GM12873 (cell line): ENCODE results near the gene MGST2.

Source experiments
- TF ChIP-seq, protein P1 (sequence below): IDR thresholded peaks from 2 replicates; pipeline ENCODE4 v1.5.1; 2012; ENCODE audit warnings: low read depth, mild to moderate bottlenecking, moderate library complexity, low read length, control low read depth; ENCODE audit not compliant: insufficient read depth; ENCODE audit errors: missing control alignments

Gene MGST2

DNA sequence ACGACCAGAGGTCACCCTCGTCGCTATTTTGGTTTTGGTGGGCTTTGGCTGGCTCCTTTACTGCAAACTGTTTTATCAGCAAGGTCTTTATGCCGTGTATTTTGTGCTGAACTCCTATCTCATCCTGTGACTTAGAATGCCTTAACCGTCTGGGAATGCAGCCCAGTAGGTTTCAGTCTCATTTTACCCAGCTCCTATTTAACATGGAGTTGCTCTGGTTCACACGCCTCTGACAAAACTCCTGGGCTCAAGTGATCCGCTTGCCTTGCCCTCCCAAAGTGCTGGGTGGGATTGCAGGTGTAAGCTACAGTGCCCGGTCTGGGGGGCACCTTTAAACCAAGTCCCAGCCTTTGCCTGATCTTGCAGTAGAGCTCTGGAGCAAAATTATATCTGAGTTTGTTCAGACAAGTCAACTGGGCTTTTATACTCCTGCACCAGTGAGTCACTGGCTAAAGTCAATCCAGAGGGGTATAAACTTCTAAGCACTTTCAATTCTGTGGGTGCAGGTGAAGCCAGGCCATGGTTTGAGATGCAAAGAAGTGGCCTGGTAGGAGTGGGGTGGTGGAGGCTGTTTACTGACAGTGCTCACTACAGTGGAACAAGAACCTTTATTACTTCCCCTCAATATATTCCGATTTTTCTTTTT is 50.2 kb downstream of the MGST2 start:
- TF ChIP-seq, protein P1, sequence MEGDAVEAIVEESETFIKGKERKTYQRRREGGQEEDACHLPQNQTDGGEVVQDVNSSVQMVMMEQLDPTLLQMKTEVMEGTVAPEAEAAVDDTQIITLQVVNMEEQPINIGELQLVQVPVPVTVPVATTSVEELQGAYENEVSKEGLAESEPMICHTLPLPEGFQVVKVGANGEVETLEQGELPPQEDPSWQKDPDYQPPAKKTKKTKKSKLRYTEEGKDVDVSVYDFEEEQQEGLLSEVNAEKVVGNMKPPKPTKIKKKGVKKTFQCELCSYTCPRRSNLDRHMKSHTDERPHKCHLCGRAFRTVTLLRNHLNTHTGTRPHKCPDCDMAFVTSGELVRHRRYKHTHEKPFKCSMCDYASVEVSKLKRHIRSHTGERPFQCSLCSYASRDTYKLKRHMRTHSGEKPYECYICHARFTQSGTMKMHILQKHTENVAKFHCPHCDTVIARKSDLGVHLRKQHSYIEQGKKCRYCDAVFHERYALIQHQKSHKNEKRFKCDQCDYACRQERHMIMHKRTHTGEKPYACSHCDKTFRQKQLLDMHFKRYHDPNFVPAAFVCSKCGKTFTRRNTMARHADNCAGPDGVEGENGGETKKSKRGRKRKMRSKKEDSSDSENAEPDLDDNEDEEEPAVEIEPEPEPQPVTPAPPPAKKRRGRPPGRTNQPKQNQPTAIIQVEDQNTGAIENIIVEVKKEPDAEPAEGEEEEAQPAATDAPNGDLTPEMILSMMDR = no peak

DNA sequence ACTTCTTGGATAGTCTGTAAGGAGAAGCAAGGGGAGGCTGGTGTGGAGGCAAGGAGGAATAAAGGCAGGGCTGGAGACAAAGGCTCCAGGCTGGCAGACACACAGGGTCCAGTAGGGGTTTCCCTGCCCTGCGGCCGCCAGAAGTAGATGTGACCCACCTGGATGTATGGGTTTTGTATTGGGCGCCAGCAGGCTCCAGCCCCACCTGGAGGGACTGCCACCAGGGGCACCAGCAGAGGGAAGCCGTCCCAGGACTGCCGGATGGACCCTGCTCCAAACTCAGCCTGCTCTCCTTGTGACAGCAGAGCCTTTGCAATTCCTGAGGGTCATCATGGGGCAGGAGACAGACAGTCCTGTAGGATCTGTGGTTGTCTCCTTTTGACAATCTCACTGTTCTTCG is 52.7 kb downstream of the MGST2 start:
- TF ChIP-seq, protein P1 = no peak

DNA sequence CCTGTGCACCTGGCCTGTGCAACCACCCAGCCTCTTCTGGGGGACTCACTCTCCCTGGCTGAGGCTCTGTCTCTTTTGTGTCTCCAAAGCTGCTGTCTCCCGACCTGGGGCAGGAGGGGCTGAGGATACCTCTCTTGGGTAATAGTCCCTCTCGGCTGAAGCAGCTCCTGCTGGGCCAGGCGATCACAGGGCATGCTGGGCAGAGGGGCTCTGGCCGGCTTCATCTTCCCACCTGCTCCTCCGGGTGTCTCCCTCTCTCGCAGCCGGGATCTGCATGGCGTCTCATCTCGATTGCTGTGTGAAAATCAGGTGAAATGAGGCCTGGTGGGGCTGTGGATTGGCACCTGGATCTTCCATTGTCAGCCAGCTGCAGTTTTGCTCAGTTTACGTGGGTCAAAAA is 53.2 kb downstream of the MGST2 start:
- TF ChIP-seq, protein P1 = no peak

DNA sequence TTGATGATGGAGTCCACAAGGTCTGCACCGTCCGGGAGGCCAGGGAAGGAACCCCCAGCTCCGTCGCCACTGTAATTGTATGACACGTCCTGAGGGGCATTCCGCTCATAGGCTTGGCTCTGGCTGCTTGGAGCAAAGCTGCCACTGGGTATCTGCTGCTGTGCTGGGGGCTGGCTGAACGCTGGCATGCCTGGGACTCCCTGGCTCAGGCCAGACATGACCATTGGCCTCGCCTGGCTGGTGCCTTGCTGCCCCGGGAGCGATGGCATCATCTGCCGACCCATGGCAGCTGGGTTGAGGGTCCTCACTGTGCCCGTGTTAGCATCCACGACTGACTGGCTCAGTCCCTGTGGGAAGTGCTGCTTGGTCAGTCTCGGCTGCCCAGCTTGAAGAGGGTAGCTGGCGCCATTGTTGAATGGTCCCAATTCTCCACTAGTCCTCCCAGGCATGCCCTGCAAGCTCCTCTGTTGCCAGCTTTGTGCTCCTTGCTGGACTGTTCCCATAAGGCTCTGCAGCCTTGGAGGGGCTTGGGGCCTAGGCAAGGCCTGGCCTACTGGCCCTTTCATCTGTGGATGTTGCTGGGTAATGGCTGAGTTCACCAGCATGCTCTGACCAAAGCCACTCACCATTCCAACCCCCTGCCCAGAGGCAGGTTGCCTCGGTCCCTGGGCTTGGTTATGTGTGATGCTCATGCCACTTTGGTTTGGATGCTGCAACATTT is 53.9 kb downstream of the MGST2 start:
- TF ChIP-seq, protein P1 = no peak

DNA sequence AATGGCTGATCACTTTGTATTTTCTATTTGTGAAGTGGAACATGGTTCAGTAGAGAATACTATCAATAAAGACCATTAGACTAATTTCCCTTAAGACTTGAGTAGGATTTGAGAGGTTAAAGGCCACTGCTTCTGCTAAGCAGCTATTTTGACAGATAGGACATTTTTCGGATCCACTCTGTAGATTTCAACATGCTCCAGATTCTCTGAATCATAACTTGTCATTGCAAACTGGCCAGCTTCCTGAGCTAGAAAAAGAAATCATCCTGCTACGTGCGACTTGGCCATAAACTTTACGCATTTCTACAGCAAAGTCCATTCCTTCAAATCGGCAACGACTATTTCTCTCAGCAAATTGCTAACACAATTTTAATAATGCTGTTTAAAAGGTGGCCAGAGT is 55.2 kb downstream of the MGST2 start:
- TF ChIP-seq, protein P1 = no peak

DNA sequence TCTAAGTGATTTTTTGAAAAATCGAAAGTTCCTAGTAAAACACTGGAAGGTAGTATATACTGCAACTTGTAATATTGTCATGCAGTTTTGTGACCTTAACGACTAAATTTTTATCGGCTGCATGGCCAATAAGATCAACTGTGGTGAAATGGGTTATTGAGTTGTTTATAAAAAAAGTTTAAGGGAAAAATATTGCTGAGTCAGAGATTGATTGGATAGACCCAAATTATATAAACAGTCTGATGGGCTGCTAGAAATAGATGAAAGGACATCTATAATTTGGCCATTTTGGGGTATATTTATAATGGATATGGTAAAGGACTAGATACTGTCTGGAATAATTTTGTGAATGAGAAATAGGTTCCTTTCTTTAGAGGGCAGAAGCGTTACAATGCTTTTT is 56.2 kb downstream of the MGST2 start:
- TF ChIP-seq, protein P1 = no peak

DNA sequence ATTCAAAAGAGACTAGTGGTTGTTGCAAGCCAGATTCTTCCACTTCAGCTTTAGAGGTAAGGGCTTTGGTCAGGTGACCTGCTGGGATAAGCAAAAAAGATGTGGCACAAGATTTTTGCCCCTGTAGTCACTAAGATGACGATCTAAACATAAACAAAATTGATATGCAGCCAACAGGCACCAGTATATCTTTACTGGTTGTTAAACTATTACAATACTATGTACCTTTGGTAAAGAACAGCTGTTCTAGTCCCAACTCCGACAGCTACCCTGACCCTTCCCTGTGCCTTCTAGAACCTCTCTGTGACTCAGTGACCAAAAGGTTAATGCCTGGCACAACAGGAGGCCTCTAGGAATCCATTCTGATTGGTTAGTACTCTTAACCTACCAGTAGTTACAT is 59.6 kb downstream of the MGST2 start:
- TF ChIP-seq, protein P1 = no peak
